ENCODE results near the gene PMP22.

The PMP22 gene

GRCh38 chr17:15273141-15273793, 8.1 kb upstream of the PMP22 start:
- peak; percentile 77 for DNase-seq (ENCODE audit: low read depth)

GRCh38 chr17:15271741-15272140, 6.6 kb upstream of the PMP22 start:
- no peak for DNase-seq (ENCODE audit: low read depth)

- no peak for DNase-seq (ENCODE audit: low read depth)
Measured at GRCh38 chr17:15270628-15271381, 5.7 kb upstream of the PMP22 start.

GRCh38 chr17:15269780-15270089, 4.6 kb upstream of the PMP22 start:
- no peak for DNase-seq (ENCODE audit: low read depth)

- DNase-seq (ENCODE audit: low read depth), result no peak
Measured at GRCh38 chr17:15269087-15269779, 4.1 kb upstream of the PMP22 start.

GRCh38 chr17:15268461-15268860, 3.3 kb upstream of the PMP22 start:
- no peak for DNase-seq (ENCODE audit: low read depth)

GRCh38 chr17:15267996-15268395, 2.9 kb upstream of the PMP22 start:
- no peak for DNase-seq (ENCODE audit: low read depth)

- DNase-seq (ENCODE audit: low read depth), result no peak
Measured at GRCh38 chr17:15266325-15267125, 1.4 kb upstream of the PMP22 start.

- no peak for DNase-seq (ENCODE audit: low read depth)
Measured at GRCh38 chr17:15264542-15264941, 584 bp downstream of the PMP22 start.

- no peak for DNase-seq (ENCODE audit: low read depth)
Measured at GRCh38 chr17:15263680-15264079, 1.4 kb downstream of the PMP22 start.

- peak; percentile 88 for DNase-seq (ENCODE audit: low read depth)
Measured at GRCh38 chr17:15263206-15263579, 1.9 kb downstream of the PMP22 start.

GRCh38 chr17:15262291-15263205, 2.6 kb downstream of the PMP22 start:
- peak; percentile 92 for DNase-seq (ENCODE audit: low read depth)

GRCh38 chr17:15261802-15262290, 3.3 kb downstream of the PMP22 start:
- DNase-seq (ENCODE audit: low read depth), result no peak

GRCh38 chr17:15261258-15261801, 3.8 kb downstream of the PMP22 start:
- no peak for DNase-seq (ENCODE audit: low read depth)

- peak; percentile 77 for DNase-seq (ENCODE audit: low read depth)
Measured at GRCh38 chr17:15260376-15261257, 4.5 kb downstream of the PMP22 start.

GRCh38 chr17:15257796-15258512, 7.2 kb downstream of the PMP22 start:
- DNase-seq (ENCODE audit: low read depth), result no peak

GRCh38 chr17:15257258-15257788, 7.8 kb downstream of the PMP22 start:
- DNase-seq (ENCODE audit: low read depth), result peak; percentile 79

GRCh38 chr17:15256689-15257088, 8.4 kb downstream of the PMP22 start:
- no peak for DNase-seq (ENCODE audit: low read depth)

All from fibroblast of the conjunctiva (primary cell).